K562 (cell line): ENCODE data around the gene NDUFA3. TPM values are rescaled to one million over a fixed set of nuclear protein-coding genes. Genes with fewer than 3 reads are reported as not detected.
A peak's percentile ranks its signal among the peaks of the same experiment; 100 is the strongest.

Source experiments
- ARHGAP35 ChIP-seq: fragments of 450-650 bp; IDR thresholded peaks from 2 replicates; pipeline ENCODE4 v1.6.1; 2018; ENCODE audit not compliant: partially characterized antibody
- FOXP4 ChIP-seq: sonication (generic); formaldehyde crosslinking; IDR thresholded peaks from 2 replicates; pipeline ENCODE4 v1.8.0; 2022; ENCODE audit warnings: mild to moderate bottlenecking, missing genetic modification reagents, borderline replicate concordance
- GTF2F1 ChIP-seq: IDR thresholded peaks from 2 replicates; pipeline ENCODE4 v1.6.1; 2011; ENCODE audit warnings: low read depth, low read length, improper control_type of control experiment
- HBP1 ChIP-seq: fragments of 450-650 bp; formaldehyde crosslinking; IDR thresholded peaks from 2 replicates; pipeline ENCODE4 v1.4.0; 2022; ENCODE audit warnings: missing genetic modification characterization
- KDM5B ChIP-seq: fragments of 200-600 bp; sonication (generic); IDR thresholded peaks from 2 replicates; pipeline ENCODE4 v1.6.1; 2012; ENCODE audit warnings: low read depth, mild to moderate bottlenecking, moderate library complexity, low read length, control low read depth, inconsistent platforms; ENCODE audit not compliant: insufficient replicate concordance
- PHB ChIP-seq: fragments of 250-450 bp; sonication (Bioruptor Pico); IDR thresholded peaks from 2 replicates; pipeline ENCODE4 v1.5.0; 2021
- PHTF2 ChIP-seq: fragments of 250-450 bp; sonication (Bioruptor Pico); IDR thresholded peaks from 2 replicates; pipeline ENCODE4 v1.5.0; 2021; ENCODE audit warnings: mild to moderate bottlenecking
- SMAD4 ChIP-seq: fragments of 250-450 bp; sonication (Bioruptor Pico); conservative IDR thresholded peaks from 2 replicates; pipeline ENCODE4 v1.8.0; 2021; ENCODE audit warnings: inconsistent platforms, mild to moderate bottlenecking, moderate library complexity
- SMC3 ChIP-seq: conservative IDR thresholded peaks from 2 replicates; pipeline ENCODE4 v1.6.1; 2011; ENCODE audit warnings: low read depth, low read length, improper control_type of control experiment; ENCODE audit not compliant: insufficient read depth
- STAT5A ChIP-seq: IDR thresholded peaks from 2 replicates; pipeline ENCODE4 v1.6.1; 2012; ENCODE audit warnings: low read length, inconsistent platforms, borderline replicate concordance
- THRB ChIP-seq: fragments of 450-650 bp; formaldehyde crosslinking; conservative IDR thresholded peaks from 2 replicates; pipeline ENCODE4 v1.4.0; 2022; ENCODE audit warnings: mild to moderate bottlenecking, missing genetic modification characterization
- ZBTB40 ChIP-seq, 2 experiments: fragments of 450-650 bp in 1 of 2; sonication (generic) in 1 of 2; formaldehyde crosslinking in 1 of 2; IDR thresholded peaks; 2 replicates each; pipeline versions ENCODE4 v1.7.1 to v1.9.0; 2016 to 2022; ENCODE audit warnings: inconsistent platforms in 1 of 2, mild to moderate bottlenecking in 1 of 2, missing genetic modification reagents in 1 of 2
- ZEB2 ChIP-seq: fragments of 450-650 bp; IDR thresholded peaks from 2 replicates; pipeline ENCODE4 v1.6.1; 2016
- ZNF384 ChIP-seq: IDR thresholded peaks from 2 replicates; pipeline ENCODE4 v1.6.1; 2012; ENCODE audit warnings: low read depth, low read length, improper control_type of control experiment
- polyA plus RNA-seq, 8 experiments: library from polyadenylated mRNA; depleted of rRNA in 4 of 8; stranded (reverse) in 5 of 8; unstranded in 3 of 8; fragments of >200 nt; fragmentation: Nextera tagmentation in 2 of 8; fragmentation: Illumina TruSeq in 1 of 8; extraction: Ambion mirVana in 2 of 8; extraction: Trizol in 1 of 8; gene quantifications; 2 replicates each; pipeline versions ENCODE4 v1.2.1 to v1.2.3, GENCODE V29; 2011 to 2014; ENCODE audit warnings: inconsistent platforms in 1 of 8, missing spikeins in 1 of 8
- total RNA-seq, 7 experiments: library from RNA; depleted of rRNA in 6 of 7; stranded (reverse); fragments of >200 nt in 6 of 7; fragmentation: Illumina TruSeq in 2 of 7; extraction: Trizol in 2 of 7; gene quantifications; 2 replicates each; pipeline versions ENCODE4 v1.2.1 to v1.2.3, GENCODE V29; 2011 to 2021; ENCODE audit warnings: low replicate concordance in 1 of 7

The NDUFA3 gene
- total and polyA plus RNA-seq, 9 of the 15 experiments (the other 6 are each of a cell fraction or from before 2014, with no cell fraction given): 39.2 to 279 (median 138) TPM

- TF ChIP-seq HBP1 (CRISPR knock-in tag) (peak; percentile 82; the same call in 1 of the 2 replicates), ZBTB40 (IDR thresholded peaks at IDR 0.05) (peak; percentile 27; the same call in 1 of the 2 replicates), ZBTB40 (CRISPR knock-in tag; IDR thresholded peaks at IDR 0.05) (no peak), PHTF2 (CRISPR knock-in tag) (no peak), SMAD4 (CRISPR knock-in tag) (0 out of 2 replicates have a peak, but pooled peaks have one; percentile 8), THRB (CRISPR knock-in tag) (peak; percentile 90), FOXP4 (CRISPR knock-in tag) (no peak), ZNF384 (no peak), PHB (CRISPR knock-in tag) (no peak), SMC3 (0 out of 2 replicates have a peak, but pooled peaks have one; percentile 6), STAT5A (no peak), KDM5B (no peak), ARHGAP35 (peak; percentile 59), GTF2F1 (no peak), ZEB2 (peak; percentile 72; the same call in 1 of the 2 replicates)
These were observed 6.0 kb upstream of the NDUFA3 start (continued) for GRCh38 chr19:54096617-54097106.
